HTR-8/SVneo (cell line): ENCODE results near the gene RGPD3.

Source experiments
- DNase-seq: peaks from one replicate; pipeline ENCODE4 v3.0.0; 2011; ENCODE audit warnings: low spot score, mixed read lengths; ENCODE audit not compliant: insufficient read length
- FAIRE-seq: peaks from 2 replicates; lab custom pipeline; 2011; peaks lifted over from hg19 to GRCh38; lab: Jason Lieb, UNC

RGPD3 gene

GRCh38 chr2:106353676-106354075 lies 114.5 kb downstream of the RGPD3 start:
- FAIRE-seq (no peak), DNase-seq (no peak)

- DNase-seq (no peak), FAIRE-seq (no peak)
These were observed 117.2 kb downstream of the RGPD3 start for GRCh38 chr2:106350980-106351379.

GRCh38 chr2:106344302-106344701 lies 123.9 kb downstream of the RGPD3 start:
- DNase-seq (no peak), FAIRE-seq (no peak)

GRCh38 chr2:106343274-106343673 lies 124.9 kb downstream of the RGPD3 start:
- no peak for DNase-seq
- no peak for FAIRE-seq

- DNase-seq, result no peak
- no peak for FAIRE-seq
These were observed 125.4 kb downstream of the RGPD3 start for GRCh38 chr2:106342831-106343251.

GRCh38 chr2:106341666-106342065 lies 126.5 kb downstream of the RGPD3 start:
- no peak for FAIRE-seq
- no peak for DNase-seq
